C4-2B (cell line): ENCODE measurements around the gene PRKCH.

Experiments used
- H3K27ac ChIP-seq: fragments of 450-650 bp; 2 replicates; pipeline ENCODE4 v1.5.1; 2017
- CTCF ChIP-seq: fragments of 450-650 bp; conservative IDR thresholded peaks from 2 replicates; pipeline ENCODE4 v1.5.1; 2017; ENCODE audit warnings: mild to moderate bottlenecking
- ZFX ChIP-seq: fragments of 450-650 bp; IDR thresholded peaks from 2 replicates; pipeline ENCODE4 v1.6.1; 2017

The PRKCH gene

GRCh38 chr14:61547186-61548069, 226.0 kb downstream of the PRKCH start:
- TF ChIP-seq ZFX (no peak), CTCF (no peak)

GRCh38 chr14:61549425-61549824, 228.0 kb downstream of the PRKCH start:
- no peak for TF ChIP-seq CTCF
- no peak for TF ChIP-seq ZFX
- H3K27ac ChIP-seq: no peak overlapping the region

More at GRCh38 chr14:61547186-61548069, 226.0 kb downstream of the PRKCH start:
- no peak overlapping the region for H3K27ac ChIP-seq

GRCh38 chr14:61551384-61551783, 230.0 kb downstream of the PRKCH start:
- TF ChIP-seq ZFX: no peak
- TF ChIP-seq CTCF: no peak

GRCh38 chr14:61552241-61552640, 230.9 kb downstream of the PRKCH start:
- H3K27ac ChIP-seq: no peak overlapping the region
- no peak for TF ChIP-seq CTCF
- no peak for TF ChIP-seq ZFX

More at GRCh38 chr14:61551384-61551783, 230.0 kb downstream of the PRKCH start:
- no peak overlapping the region for H3K27ac ChIP-seq

GRCh38 chr14:61553730-61554641, 232.6 kb downstream of the PRKCH start:
- no peak for TF ChIP-seq ZFX
- no peak for TF ChIP-seq CTCF
- H3K27ac ChIP-seq: no peak overlapping the region

GRCh38 chr14:61555056-61555838, 233.9 kb downstream of the PRKCH start:
- H3K27ac ChIP-seq: no peak overlapping the region
- no peak for TF ChIP-seq ZFX
- no peak for TF ChIP-seq CTCF
